Ecto neural progenitor cell (in vitro differentiated cells): ENCODE results near the gene NOXO1.
"Not testable (repeated sequence)": the region's sequence is repeated elsewhere in the genome, so short reads cannot be mapped to it uniquely, and the experiment has no call there.

Experiments used
- DNase-seq: peaks from one replicate; pipeline ENCODE4 v3.0.0-alpha.2; 2018; ENCODE audit warnings: low spot score

The NOXO1 gene

GRCh38 chr16:1941162-1942046 lies 39.9 kb downstream of the NOXO1 start:
- no peak for DNase-seq

- no peak for DNase-seq
Measured at GRCh38 chr16:1940273-1941161, 40.8 kb downstream of the NOXO1 start.

- DNase-seq: not testable (repeated sequence)
Measured at GRCh38 chr16:1939833-1940232, 41.4 kb downstream of the NOXO1 start.

- no peak for DNase-seq
Measured at GRCh38 chr16:1938910-1939309, 42.4 kb downstream of the NOXO1 start.

GRCh38 chr16:1938316-1938715 lies 43.0 kb downstream of the NOXO1 start:
- DNase-seq: no peak

GRCh38 chr16:1936945-1937479 lies 44.3 kb downstream of the NOXO1 start:
- no peak for DNase-seq

- DNase-seq: no peak
Measured at GRCh38 chr16:1933097-1933661, 48.1 kb downstream of the NOXO1 start.

GRCh38 chr16:1932050-1933028 lies 48.9 kb downstream of the NOXO1 start:
- DNase-seq: peak; percentile 59

- no peak for DNase-seq
Measured at GRCh38 chr16:1930338-1930720, 50.9 kb downstream of the NOXO1 start.

- peak; percentile 96 for DNase-seq
Measured at GRCh38 chr16:1929578-1930337, 51.5 kb downstream of the NOXO1 start.

- no peak for DNase-seq
Measured at GRCh38 chr16:1929105-1929504, 52.2 kb downstream of the NOXO1 start.
